SU-DHL-6 (cell line): ENCODE data around the gene AQP9.

Source experiments
- CTCF ChIP-seq: fragments of 200-600 bp; sonication (generic); IDR thresholded peaks from one replicate; pipeline ENCODE4 v1.5.1; 2017; ENCODE audit warnings: antibody characterized with exemption, mild to moderate bottlenecking, low read length, moderate library complexity; ENCODE audit not compliant: insufficient read depth, poor library complexity, severe bottlenecking
- EZH2phosphoT487 ChIP-seq: fragments of 200-600 bp; sonication (generic), shearing (Covaris generic); conservative IDR thresholded peaks from 2 replicates; pipeline ENCODE4 v1.6.1; 2018; ENCODE audit warnings: mild to moderate bottlenecking, antibody characterized with exemption, low read length, moderate library complexity, mixed read lengths

GRCh38 chr15:58111718-58112104, 26.5 kb upstream of the AQP9 start:
- TF ChIP-seq CTCF (no peak), EZH2phosphoT487 (no peak)
